ENCODE measurements around the gene PNMT.
"Not testable (repeated sequence)": the region's sequence is repeated elsewhere in the genome, so short reads cannot be mapped to it uniquely, and the experiment has no call there.

Gene PNMT

DNA sequence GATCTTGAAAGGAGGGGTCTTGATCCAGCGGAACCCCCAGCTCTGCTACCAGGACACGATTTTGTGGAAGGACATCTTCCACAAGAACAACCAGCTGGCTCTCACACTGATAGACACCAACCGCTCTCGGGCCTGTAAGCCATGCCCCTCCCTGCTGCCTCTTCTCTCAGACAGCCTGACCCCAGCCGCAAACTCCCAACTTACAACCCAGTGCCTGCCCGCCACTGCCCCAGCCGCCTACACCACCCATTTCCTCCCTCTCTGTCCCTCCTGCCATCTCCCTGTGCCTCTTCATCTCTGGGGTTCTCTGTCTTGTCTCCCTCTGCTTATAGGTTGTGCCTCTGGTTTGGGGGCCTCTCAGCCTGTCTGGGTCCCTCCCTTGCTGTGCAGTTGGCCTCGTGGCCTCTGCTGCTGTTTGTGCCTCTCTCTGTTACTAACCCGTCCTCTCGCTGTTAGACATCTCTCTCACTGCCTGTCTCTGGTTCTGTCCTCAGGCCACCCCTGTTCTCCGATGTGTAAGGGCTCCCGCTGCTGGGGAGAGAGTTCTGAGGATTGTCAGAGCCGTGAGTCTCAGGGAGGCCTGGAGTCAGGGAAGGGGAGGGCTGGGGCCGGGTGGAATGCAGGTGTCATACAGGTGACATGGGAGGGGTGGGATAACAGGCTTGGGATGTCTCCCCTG lies 41.2 kb downstream of the PNMT start:
- TF ChIP-seq CTBP1 (IDR thresholded peaks at IDR 0.05; ENCODE audit: borderline replicate concordance) (no peak), ARNT (IDR thresholded peaks at IDR 0.05) (no peak), SUZ12 (IDR thresholded peaks at IDR 0.05) (no peak), BHLHE40 (IDR thresholded peaks at IDR 0.05; ENCODE audit: borderline replicate concordance) (no peak), SP1 (IDR thresholded peaks at IDR 0.05) (no peak), NFRKB (IDR thresholded peaks at IDR 0.05) (no peak), L3MBTL2 (conservative IDR thresholded peaks at IDR 0.05) (no peak), FOXA1 (IDR thresholded peaks at IDR 0.05) (no peak), FOXM1 (IDR thresholded peaks at IDR 0.05; ENCODE audit: borderline replicate concordance) (no peak), TARDBP (IDR thresholded peaks at IDR 0.05) (no peak), ZNF384 (IDR thresholded peaks at IDR 0.05) (no peak), ELF4 (IDR thresholded peaks at IDR 0.05) (no peak)
- TF ChIP-seq, protein P1, sequence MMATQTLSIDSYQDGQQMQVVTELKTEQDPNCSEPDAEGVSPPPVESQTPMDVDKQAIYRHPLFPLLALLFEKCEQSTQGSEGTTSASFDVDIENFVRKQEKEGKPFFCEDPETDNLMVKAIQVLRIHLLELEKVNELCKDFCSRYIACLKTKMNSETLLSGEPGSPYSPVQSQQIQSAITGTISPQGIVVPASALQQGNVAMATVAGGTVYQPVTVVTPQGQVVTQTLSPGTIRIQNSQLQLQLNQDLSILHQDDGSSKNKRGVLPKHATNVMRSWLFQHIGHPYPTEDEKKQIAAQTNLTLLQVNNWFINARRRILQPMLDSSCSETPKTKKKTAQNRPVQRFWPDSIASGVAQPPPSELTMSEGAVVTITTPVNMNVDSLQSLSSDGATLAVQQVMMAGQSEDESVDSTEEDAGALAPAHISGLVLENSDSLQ (IDR thresholded peaks at IDR 0.05), result no peak
- DNase-seq (ENCODE audit: extremely low spot score), result no peak
- ChIA-PET POLR2A (interaction anchor here (1.1 to 3.6 kb wide), 2 partner anchors 9 to 21 kb away, joined by 4 to 15 read pairs; partner anchors contain the start of genes ERBB2 and PGAP3), CTCF (no interaction called here)

DNA sequence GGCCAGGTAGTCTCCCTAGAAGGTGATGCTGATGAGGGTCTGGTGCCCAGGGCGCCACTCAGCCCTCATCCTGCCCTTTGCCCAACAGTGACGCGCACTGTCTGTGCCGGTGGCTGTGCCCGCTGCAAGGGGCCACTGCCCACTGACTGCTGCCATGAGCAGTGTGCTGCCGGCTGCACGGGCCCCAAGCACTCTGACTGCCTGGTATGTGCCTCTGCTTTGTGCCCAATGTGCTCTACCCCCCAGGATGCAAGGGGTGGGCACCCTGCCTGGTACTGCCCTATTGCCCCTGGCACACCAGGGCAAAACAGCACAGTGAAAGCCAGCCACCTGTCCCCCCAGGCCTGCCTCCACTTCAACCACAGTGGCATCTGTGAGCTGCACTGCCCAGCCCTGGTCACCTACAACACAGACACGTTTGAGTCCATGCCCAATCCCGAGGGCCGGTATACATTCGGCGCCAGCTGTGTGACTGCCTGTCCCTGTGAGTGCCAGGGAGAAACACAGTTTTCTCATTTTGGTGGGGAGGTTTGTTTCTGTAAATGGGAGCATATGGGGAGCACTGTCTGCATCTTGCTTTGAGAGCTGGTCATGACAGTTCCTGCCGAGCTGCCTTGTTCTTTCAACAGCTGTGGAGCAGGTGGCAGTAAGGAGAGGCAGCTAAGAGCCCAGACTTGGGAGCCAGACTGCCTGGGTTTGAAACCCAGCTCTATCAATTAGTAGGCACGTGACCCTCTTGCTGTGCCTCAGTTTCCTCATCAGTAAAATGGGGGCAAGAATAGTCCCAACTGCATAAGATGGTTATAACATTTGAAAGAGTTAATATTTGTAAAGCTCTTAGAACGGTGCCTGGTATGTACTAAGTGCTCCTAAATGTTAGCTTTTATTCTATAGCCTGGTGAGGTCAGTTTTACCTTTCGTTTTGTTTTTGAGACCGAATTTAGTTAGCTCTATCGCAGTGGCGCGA lies 42.0 kb downstream of the PNMT start:
- ChIA-PET POLR2A (interaction anchor here (0.5 to 3.6 kb wide), 4 partner anchors 9 to 43 kb away, joined by 3 to 15 read pairs (median 4); partner anchors contain the start of genes ERBB2 and PGAP3), CTCF (no interaction called here)
- no peak for TF ChIP-seq FOXM1 (IDR thresholded peaks at IDR 0.05; ENCODE audit: borderline replicate concordance)
- no peak for TF ChIP-seq L3MBTL2 (conservative IDR thresholded peaks at IDR 0.05)
- no peak for TF ChIP-seq ARNT (IDR thresholded peaks at IDR 0.05)
- TF ChIP-seq HDGF (IDR thresholded peaks at IDR 0.05; ENCODE audit: borderline replicate concordance), result no peak
- TF ChIP-seq LEF1 (IDR thresholded peaks at IDR 0.05; ENCODE audit: borderline replicate concordance), result no peak
- TF ChIP-seq SP1 (IDR thresholded peaks at IDR 0.05), result no peak
- TF ChIP-seq BHLHE40 (IDR thresholded peaks at IDR 0.05; ENCODE audit: borderline replicate concordance), result no peak
- TF ChIP-seq SUZ12 (IDR thresholded peaks at IDR 0.05), result no peak
- no peak for DNase-seq (ENCODE audit: extremely low spot score)

DNA sequence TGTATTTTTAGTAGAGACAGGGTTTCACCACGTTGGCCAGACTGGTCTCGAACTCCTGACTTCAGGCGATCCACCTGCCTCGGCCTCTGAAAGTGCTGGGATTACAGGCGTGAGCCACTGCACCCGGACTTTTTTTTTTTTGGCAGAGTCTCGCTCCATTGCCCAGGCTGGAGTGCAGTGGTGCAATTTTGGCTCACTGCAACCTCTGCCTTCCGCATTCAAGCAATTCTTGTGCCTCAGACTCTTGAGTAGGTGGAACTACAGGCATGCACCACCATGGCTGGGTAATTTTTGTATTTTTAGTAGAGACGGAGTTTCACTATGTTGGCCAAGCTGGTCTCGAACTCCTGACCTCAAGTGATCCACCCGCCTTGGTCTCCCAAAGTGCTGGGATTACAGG lies 42.8 kb downstream of the PNMT start:
- DNase-seq (ENCODE audit: extremely low spot score); CTCF ChIA-PET: not testable (repeated sequence)
- POLR2A ChIA-PET, result interaction anchor here (0.5 to 3.6 kb wide), 4 partner anchors 10 to 42 kb away, joined by 3 to 15 read pairs (median 4); partner anchors contain the start of genes ERBB2 and PGAP3

DNA sequence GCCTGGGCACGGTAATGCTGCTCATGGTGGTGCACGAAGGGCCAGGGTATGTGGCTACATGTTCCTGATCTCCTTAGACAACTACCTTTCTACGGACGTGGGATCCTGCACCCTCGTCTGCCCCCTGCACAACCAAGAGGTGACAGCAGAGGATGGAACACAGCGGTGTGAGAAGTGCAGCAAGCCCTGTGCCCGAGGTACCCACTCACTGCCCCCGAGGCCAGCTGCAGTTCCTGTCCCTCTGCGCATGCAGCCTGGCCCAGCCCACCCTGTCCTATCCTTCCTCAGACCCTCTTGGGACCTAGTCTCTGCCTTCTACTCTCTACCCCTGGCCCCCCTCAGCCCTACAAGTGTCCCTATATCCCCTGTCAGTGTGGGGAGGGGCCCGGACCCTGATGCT lies 43.6 kb downstream of the PNMT start:
- POLR2A ChIA-PET, result interaction anchor here (0.8 kb wide), 1 partner anchor 12 kb away, joined by 4 read pairs; the partner anchor contains the start of gene ERBB2
- TF ChIP-seq L3MBTL2 (conservative IDR thresholded peaks at IDR 0.05), result no peak
- no peak for TF ChIP-seq FOXM1 (IDR thresholded peaks at IDR 0.05; ENCODE audit: borderline replicate concordance)
- no peak for TF ChIP-seq ZNF384 (IDR thresholded peaks at IDR 0.05)
- TF ChIP-seq HDGF (IDR thresholded peaks at IDR 0.05; ENCODE audit: borderline replicate concordance), result no peak
- no peak for TF ChIP-seq BHLHE40 (IDR thresholded peaks at IDR 0.05; ENCODE audit: borderline replicate concordance)
- TF ChIP-seq NFRKB (IDR thresholded peaks at IDR 0.05), result no peak
- TF ChIP-seq SUZ12 (IDR thresholded peaks at IDR 0.05), result no peak
- no peak for TF ChIP-seq LEF1 (IDR thresholded peaks at IDR 0.05; ENCODE audit: borderline replicate concordance)
- TF ChIP-seq ARNT (IDR thresholded peaks at IDR 0.05), result no peak
- TF ChIP-seq TARDBP (IDR thresholded peaks at IDR 0.05), result no peak
- no peak for TF ChIP-seq FOXK2 (IDR thresholded peaks at IDR 0.05)
- no peak for TF ChIP-seq FOXA1 (IDR thresholded peaks at IDR 0.05)
- TF ChIP-seq, protein P1 (IDR thresholded peaks at IDR 0.05), result no peak
- no peak for TF ChIP-seq SP1 (IDR thresholded peaks at IDR 0.05)
- no peak for TF ChIP-seq CTBP1 (IDR thresholded peaks at IDR 0.05; ENCODE audit: borderline replicate concordance)
- no peak for TF ChIP-seq ELF4 (IDR thresholded peaks at IDR 0.05)
- DNase-seq (ENCODE audit: extremely low spot score), result no peak
- CTCF ChIA-PET, result no interaction called here

DNA sequence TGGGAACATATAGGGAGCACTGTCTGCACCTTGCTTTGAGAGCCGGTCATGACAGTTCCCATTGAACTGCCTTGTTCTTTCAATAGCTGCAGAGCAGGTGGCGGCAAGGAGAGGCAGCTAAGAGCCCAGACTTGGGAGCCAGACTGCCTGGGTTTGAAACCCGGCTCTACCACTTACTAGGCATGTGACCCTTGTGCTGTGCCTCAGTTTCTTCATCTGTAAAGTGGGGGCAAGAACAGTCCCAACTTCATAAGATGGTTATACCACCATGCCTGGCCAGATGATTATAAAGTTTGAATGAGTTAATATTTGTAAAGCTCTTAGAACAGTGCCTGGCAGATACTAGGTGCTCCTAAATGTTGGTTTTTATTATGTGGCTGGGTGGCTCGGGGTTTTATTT lies 46.0 kb downstream of the PNMT start:
- DNase-seq (ENCODE audit: extremely low spot score), result no peak
- CTCF ChIA-PET, result interaction anchor here (0.7 to 1.3 kb wide), 3 partner anchors 14 to 93 kb away, joined by 3 to 4 read pairs (median 3); partner anchors contain the start of genes ERBB2 and MIEN1
- TF ChIP-seq NFRKB (IDR thresholded peaks at IDR 0.05), result no peak
- TF ChIP-seq L3MBTL2 (conservative IDR thresholded peaks at IDR 0.05), result no peak
- no peak for TF ChIP-seq SP1 (IDR thresholded peaks at IDR 0.05)
- TF ChIP-seq HDGF (IDR thresholded peaks at IDR 0.05; ENCODE audit: borderline replicate concordance), result no peak
- no peak for TF ChIP-seq ZNF384 (IDR thresholded peaks at IDR 0.05)
- no peak for TF ChIP-seq ARNT (IDR thresholded peaks at IDR 0.05)
- TF ChIP-seq, protein P1 (IDR thresholded peaks at IDR 0.05), result no peak
- no peak for TF ChIP-seq CTBP1 (IDR thresholded peaks at IDR 0.05; ENCODE audit: borderline replicate concordance)
- no peak for TF ChIP-seq SUZ12 (IDR thresholded peaks at IDR 0.05)
- TF ChIP-seq BHLHE40 (IDR thresholded peaks at IDR 0.05; ENCODE audit: borderline replicate concordance), result no peak
- no peak for TF ChIP-seq FOXA1 (IDR thresholded peaks at IDR 0.05)
- no peak for TF ChIP-seq FOXK2 (IDR thresholded peaks at IDR 0.05)
- TF ChIP-seq ELF4 (IDR thresholded peaks at IDR 0.05), result no peak
- POLR2A ChIA-PET, result interaction anchor here (1.7 kb wide), 1 partner anchor 14 kb away, joined by 6 read pairs; the partner anchor contains the start of gene ERBB2
